ENCODE measurements around the gene LKAAEAR1. TPM values are rescaled to one million over a fixed set of nuclear protein-coding genes. Genes with fewer than 3 reads are reported as not detected.

LKAAEAR1 gene
- total and polyA plus RNA-seq, 9 of the 15 experiments (the other 6 are each of a cell fraction or from before 2014, with no cell fraction given), result not detected

DNA sequence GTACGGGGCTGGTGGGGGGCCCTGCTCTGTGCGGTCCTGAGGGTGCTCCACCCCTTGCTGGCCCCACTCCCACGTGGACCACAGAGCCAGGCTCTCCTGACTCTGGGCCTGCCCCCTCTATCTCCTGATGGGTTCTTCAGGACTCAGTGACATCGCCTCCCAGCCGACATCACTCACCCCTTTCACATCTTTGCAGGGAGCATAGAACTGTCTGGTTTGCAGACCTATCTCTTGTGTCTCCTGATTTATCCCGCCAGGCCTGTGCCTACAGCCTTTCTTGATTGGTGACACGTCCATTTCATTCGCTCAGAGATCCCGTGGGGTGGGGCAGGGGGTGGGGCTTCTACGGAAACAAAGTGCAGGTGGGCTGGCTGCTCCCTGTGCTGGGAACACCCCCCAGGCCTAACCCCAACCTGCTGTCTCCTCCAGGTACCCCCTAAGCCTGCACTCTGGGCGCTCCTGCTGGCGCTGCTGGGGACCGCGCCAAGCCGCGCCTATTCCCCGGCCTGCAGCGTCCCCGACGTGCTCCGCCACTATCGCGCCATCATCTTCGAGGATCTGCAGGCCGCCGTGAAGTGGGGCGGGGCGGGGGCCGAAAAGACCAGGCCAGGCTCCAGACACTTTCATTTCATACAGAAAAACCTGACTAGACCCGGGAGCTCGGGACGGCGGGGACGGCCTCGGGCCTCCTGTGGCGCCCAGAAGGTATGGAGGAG is 46.5 kb downstream of the LKAAEAR1 start (continued):
- TF ChIP-seq VEZF1 (CRISPR knock-in tag; IDR thresholded peaks at IDR 0.05), result peak; percentile 32; the same call in 1 of the 2 replicates
- TF ChIP-seq, protein P1, sequence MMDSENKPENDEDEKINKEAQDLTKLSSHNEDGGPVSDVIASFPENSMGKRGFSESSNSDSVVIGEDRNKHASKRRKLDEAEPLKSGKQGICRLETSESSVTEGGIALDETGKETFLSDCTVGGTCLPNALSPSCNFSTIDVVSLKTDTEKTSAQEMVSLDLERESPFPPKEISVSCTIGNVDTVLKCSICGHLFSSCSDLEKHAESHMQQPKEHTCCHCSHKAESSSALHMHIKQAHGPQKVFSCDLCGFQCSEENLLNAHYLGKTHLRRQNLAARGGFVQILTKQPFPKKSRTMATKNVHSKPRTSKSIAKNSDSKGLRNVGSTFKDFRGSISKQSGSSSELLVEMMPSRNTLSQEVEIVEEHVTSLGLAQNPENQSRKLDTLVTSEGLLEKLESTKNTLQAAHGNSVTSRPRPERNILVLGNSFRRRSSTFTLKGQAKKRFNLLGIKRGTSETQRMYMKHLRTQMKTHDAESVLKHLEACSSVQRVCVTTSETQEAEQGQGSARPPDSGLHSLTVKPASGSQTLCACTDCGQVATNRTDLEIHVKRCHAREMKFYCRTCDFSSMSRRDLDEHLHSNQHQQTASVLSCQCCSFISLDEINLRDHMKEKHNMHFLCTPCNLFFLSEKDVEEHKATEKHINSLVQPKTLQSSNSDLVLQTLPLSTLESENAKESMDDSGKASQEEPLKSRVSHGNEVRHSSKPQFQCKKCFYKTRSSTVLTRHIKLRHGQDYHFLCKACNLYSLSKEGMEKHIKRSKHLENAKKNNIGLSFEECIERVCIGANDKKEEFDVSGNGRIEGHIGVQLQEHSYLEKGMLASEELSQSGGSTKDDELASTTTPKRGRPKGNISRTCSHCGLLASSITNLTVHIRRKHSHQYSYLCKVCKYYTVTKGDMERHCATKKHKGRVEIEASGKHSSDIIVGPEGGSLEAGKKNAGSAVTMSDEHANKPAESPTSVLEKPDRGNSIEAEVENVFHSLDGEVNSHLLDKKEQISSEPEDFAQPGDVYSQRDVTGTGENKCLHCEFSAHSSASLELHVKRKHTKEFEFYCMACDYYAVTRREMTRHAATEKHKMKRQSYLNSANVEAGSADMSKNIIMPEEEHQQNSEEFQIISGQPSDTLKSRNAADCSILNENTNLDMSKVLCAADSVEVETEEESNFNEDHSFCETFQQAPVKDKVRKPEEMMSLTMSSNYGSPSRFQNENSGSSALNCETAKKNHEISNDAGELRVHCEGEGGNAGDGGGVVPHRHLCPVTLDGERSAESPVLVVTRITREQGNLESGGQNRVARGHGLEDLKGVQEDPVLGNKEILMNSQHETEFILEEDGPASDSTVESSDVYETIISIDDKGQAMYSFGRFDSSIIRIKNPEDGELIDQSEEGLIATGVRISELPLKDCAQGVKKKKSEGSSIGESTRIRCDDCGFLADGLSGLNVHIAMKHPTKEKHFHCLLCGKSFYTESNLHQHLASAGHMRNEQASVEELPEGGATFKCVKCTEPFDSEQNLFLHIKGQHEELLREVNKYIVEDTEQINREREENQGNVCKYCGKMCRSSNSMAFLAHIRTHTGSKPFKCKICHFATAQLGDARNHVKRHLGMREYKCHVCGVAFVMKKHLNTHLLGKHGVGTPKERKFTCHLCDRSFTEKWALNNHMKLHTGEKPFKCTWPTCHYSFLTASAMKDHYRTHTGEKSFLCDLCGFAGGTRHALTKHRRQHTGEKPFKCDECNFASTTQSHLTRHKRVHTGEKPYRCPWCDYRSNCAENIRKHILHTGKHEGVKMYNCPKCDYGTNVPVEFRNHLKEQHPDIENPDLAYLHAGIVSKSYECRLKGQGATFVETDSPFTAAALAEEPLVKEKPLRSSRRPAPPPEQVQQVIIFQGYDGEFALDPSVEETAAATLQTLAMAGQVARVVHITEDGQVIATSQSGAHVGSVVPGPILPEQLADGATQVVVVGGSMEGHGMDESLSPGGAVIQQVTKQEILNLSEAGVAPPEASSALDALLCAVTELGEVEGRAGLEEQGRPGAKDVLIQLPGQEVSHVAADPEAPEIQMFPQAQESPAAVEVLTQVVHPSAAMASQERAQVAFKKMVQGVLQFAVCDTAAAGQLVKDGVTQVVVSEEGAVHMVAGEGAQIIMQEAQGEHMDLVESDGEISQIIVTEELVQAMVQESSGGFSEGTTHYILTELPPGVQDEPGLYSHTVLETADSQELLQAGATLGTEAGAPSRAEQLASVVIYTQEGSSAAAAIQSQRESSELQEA (IDR thresholded peaks at IDR 0.05; ENCODE audit: low read depth), result no peak
- peak; percentile 25 for TF ChIP-seq HMGN3 (IDR thresholded peaks at IDR 0.05; ENCODE audit: borderline replicate concordance, extremely low read depth, insufficient read length, low read depth, low read length)
- peak; percentile 51; the same call in 1 of the 2 replicates for TF ChIP-seq NCOA6 (IDR thresholded peaks at IDR 0.05)
- TF ChIP-seq SIN3B (IDR thresholded peaks at IDR 0.05; ENCODE audit: low read depth), result no peak
- no peak for TF ChIP-seq HNRNPH1 (optimal IDR thresholded peaks at IDR 0.05; ENCODE audit: low read depth, low read length)
- peak; percentile 54 for TF ChIP-seq GATA2 (CRISPR knock-in tag; IDR thresholded peaks at IDR 0.05)
- no peak for TF ChIP-seq MNT (conservative IDR thresholded peaks at IDR 0.05)
- TF ChIP-seq CTCF (IDR thresholded peaks at IDR 0.05 in 2 of 3, conservative IDR thresholded peaks at IDR 0.05 in 1 of 3; ENCODE audit: insufficient read depth in 2 of 3, low read depth in 1 of 3, low read length in 3 of 3), result 0 out of 6 replicates have a peak, but pooled peaks of 1 of the 3 experiments have one; percentile 3
- no peak for TF ChIP-seq ELF1 (tag; IDR thresholded peaks at IDR 0.05)
- TF ChIP-seq RBBP5 (IDR thresholded peaks at IDR 0.05; ENCODE audit: borderline replicate concordance, insufficient read depth, low read length, poor library complexity, severe bottlenecking), result peak; percentile 1
- TF ChIP-seq RBM14 (IDR thresholded peaks at IDR 0.05; ENCODE audit: borderline replicate concordance, insufficient read depth, low read depth, low read length), result 0 out of 2 replicates have a peak, but pooled peaks have one; percentile 8

All from K562 (cell line).